ENCODE results near the gene TMEM151B.

The TMEM151B gene

GRCh38 chr6:44269921-44270525, at the start of gene TMEM151B:
Gene TMEM151B (plus strand): TSS chr6:44270450. CDS start chr6:44270743, 293 bp downstream.
- in situ Hi-C loops (cut with HindIII; ENCODE audit: low pct_unique_long_range_greater_than_20kb, low sequenced_read_pairs), result no loop called here
- DNase-seq (ENCODE audit: low read depth in 1 of 2, low spot score in 1 of 2), result no peak
- no peak for TF ChIP-seq JUND (IDR thresholded peaks at IDR 0.05; ENCODE audit: low read depth)

- in situ Hi-C loops (cut with HindIII; ENCODE audit: low pct_unique_long_range_greater_than_20kb, low sequenced_read_pairs), result no loop called here
- TF ChIP-seq JUND (IDR thresholded peaks at IDR 0.05; ENCODE audit: low read depth), result no peak
- no peak for DNase-seq (ENCODE audit: low read depth in 1 of 2, low spot score in 1 of 2)
Measured at GRCh38 chr6:44220913-44221290, 49.3 kb upstream of the TMEM151B start.

GRCh38 chr6:44221291-44221960, 48.8 kb upstream of the TMEM151B start:
- in situ Hi-C loops (cut with HindIII; ENCODE audit: low pct_unique_long_range_greater_than_20kb, low sequenced_read_pairs), result no loop called here
- peak in 1 of 2 experiments; percentile 87 for DNase-seq (ENCODE audit: low read depth in 1 of 2, low spot score in 1 of 2)
- no peak for TF ChIP-seq JUND (IDR thresholded peaks at IDR 0.05; ENCODE audit: low read depth)

DNA sequence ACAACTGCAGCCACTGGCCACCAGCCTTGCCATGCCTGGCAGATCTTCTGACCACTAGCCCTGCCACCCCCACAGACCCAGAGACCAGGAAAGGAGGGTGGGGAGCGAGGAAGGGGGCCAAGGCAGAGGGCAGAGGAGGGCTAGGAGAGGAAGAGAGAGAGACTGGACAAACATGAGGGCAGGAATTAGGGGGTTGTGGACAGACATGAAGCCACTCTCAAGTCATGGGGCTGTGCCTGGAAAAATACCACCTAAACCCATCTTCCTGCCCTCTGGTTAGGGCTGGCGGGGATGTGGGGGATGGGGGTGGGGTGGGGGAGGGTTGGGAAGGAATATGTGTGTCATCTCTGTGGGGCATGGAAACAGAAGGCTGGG, 48.3 kb upstream of the TMEM151B start:
- DNase-seq (ENCODE audit: low read depth in 1 of 2, low spot score in 1 of 2), result no peak
- TF ChIP-seq JUND (IDR thresholded peaks at IDR 0.05; ENCODE audit: low read depth), result no peak
- in situ Hi-C loops (cut with HindIII; ENCODE audit: low pct_unique_long_range_greater_than_20kb, low sequenced_read_pairs), result no loop called here

DNA sequence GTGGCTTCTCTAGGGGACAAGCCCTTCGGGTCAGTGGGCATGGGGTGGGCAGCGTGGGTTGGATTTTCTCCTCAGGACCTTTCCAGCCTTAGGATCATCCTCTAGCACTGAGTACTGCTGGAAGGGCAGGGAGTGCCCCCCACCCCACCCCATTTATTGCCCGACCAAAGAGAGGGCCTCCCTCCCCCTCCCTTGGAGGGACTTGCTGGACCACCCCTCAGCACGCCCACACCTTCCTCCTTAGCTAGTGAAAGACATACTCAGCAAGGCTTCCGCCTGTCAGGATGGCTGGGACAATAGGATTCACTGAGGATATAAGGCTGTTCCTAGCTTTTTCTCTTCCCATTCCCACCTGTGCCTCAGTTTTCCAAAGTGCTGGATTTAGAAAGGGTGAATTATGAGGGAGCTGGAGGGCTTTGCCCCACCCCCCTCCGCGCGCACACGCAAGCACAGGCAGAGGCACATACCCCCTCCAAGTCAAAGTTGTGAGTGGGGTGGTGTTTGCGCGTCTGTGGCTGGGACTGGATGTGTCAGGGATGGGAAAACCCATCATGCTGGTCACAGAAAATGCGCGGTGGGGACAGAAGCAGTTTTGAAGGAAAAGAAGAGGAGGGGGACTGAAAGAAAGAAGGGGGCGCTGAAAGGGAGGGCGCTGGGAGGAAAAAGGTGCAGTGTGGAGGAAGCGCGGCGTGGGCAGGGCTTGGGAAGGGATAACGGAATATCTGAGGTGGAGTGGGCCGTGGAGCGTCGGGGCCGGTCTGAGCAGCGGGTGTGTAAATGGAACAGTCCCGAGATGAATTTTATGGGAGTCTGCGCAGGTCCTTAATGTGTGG, 47.5 kb upstream of the TMEM151B start:
- DNase-seq (ENCODE audit: low read depth in 1 of 2, low spot score in 1 of 2), result no peak
- in situ Hi-C loops (cut with HindIII; ENCODE audit: low pct_unique_long_range_greater_than_20kb, low sequenced_read_pairs), result no loop called here
- no peak for TF ChIP-seq JUND (IDR thresholded peaks at IDR 0.05; ENCODE audit: low read depth)

- peak; percentile 72 to 86 for DNase-seq (ENCODE audit: low read depth in 1 of 2, low spot score in 1 of 2)
- no peak for TF ChIP-seq JUND (IDR thresholded peaks at IDR 0.05; ENCODE audit: low read depth)
- in situ Hi-C loops (cut with HindIII; ENCODE audit: low pct_unique_long_range_greater_than_20kb, low sequenced_read_pairs), result no loop called here
Measured at GRCh38 chr6:44223319-44224028, 46.8 kb upstream of the TMEM151B start, which contains the start of gene SLC29A1. Gene SLC29A1 (plus strand): TSS chr6:44223595. CDS start chr6:44227314, 3,719 bp downstream.

- TF ChIP-seq JUND (IDR thresholded peaks at IDR 0.05; ENCODE audit: low read depth), result no peak
- in situ Hi-C loops (cut with HindIII; ENCODE audit: low pct_unique_long_range_greater_than_20kb, low sequenced_read_pairs), result no loop called here
- no peak for DNase-seq (ENCODE audit: low read depth in 1 of 2, low spot score in 1 of 2)
Measured at GRCh38 chr6:44224029-44224964, 46.0 kb upstream of the TMEM151B start.

DNA sequence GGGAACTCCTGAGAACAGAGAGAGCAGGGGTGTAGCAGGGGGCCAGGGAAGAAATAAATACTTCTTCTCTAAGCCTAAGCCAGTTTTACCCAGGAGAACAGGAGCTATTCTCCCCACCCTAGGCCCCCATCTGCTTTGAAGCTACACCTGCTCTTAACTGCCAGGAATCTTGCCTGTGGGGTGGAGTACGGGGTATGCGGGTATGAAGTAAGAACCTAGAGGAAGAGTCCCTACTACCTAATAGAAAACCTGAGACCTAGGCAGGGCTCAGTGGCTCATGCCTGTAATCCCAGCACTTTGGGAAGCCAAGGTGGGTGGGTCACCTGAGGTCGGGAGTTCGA, 45.3 kb upstream of the TMEM151B start:
- no peak for DNase-seq (ENCODE audit: low read depth in 1 of 2, low spot score in 1 of 2)
- TF ChIP-seq JUND (IDR thresholded peaks at IDR 0.05; ENCODE audit: low read depth), result no peak
- in situ Hi-C loops (cut with HindIII; ENCODE audit: low pct_unique_long_range_greater_than_20kb, low sequenced_read_pairs), result no loop called here

DNA sequence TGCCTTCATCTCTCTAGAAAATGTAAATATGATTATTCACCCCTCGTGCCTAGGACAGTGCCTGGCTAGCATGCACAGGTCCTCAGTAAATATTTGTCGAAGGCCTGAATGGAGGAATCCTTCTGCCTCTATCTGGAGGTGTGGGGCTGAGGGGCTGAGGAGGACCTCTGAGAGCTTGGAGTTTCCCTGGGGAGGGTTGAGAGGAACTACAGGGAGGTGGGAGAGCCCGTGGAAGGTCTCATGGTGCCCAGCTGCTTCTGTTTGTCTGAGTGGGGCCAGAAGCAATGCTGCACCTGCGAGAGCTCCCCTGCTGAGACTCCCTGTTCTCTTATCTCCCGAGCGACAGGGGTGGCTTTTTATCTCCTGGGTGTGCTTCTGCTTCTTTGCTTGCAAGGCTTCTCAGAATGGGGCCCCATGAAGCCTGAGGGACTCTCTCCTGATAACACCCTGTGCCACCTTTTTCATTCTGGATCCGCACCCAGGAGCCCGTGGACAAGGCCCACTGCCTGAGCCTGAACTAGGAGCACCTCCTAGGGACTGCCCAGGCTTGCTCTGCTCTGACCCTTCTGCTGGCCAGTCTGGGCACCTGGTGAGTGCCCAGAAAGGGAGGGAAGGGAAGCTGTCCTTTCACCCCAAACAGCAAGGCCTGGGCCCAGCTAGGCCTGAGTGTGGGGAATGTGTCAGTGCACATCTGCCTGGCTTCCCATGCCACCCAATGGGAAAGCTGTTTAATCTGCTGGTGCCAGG, 44.5 kb upstream of the TMEM151B start:
- no peak for TF ChIP-seq JUND (IDR thresholded peaks at IDR 0.05; ENCODE audit: low read depth)
- in situ Hi-C loops (cut with HindIII; ENCODE audit: low pct_unique_long_range_greater_than_20kb, low sequenced_read_pairs), result no loop called here
- DNase-seq (ENCODE audit: low read depth in 1 of 2, low spot score in 1 of 2), result no peak

DNA sequence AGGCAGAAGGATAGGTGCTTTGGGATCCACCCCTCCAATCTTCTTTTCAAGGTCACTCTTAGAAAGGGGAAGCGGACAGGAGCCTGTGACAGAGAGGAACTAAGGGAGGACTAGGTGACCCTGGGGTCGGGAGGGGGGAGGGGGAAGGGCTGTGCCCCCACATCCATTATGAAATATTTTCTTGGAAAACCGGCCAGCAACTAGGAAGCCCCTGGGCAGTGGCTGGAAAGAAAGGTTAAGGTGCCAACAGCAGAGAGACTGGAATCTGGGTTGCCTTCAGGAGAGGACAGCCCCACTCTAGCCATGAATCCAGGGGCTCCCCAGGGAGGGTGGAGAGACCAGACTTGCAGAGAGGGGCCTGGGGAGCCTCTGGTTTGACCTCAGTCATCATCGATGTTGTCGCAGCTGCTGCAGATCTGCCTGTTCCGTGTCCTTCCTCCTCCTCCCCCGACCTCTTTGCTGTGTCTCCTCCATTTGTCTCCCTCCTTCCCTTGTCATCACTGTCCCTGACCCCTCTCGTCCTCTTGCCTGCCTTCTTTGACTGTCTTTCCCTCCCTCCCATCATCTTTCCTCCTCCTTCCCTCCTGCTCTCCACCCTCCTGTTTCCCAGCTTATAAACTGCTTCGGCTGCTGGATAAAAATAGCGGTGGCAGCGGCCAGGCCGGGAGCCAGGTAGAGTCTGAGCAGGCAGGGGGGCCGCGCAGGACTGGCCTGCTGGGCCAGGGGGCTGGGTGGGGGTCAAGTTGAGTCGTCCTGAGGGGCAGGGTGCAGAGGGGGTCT, 43.7 kb upstream of the TMEM151B start:
- no peak for TF ChIP-seq JUND (IDR thresholded peaks at IDR 0.05; ENCODE audit: low read depth)
- in situ Hi-C loops (cut with HindIII; ENCODE audit: low pct_unique_long_range_greater_than_20kb, low sequenced_read_pairs), result no loop called here
- no peak for DNase-seq (ENCODE audit: low read depth in 1 of 2, low spot score in 1 of 2)

Data from T47D (cell line).